Measurements from ENCODE around the gene FYN. TPM values are rescaled to one million over a fixed set of nuclear protein-coding genes. Genes with fewer than 3 reads are reported as not detected.

The FYN gene
- total and polyA plus RNA-seq, 2 of the 13 experiments (the other 11 are each of a cell fraction or from before 2014, with no cell fraction given), result 15.5 to 24.6 TPM

- TF ChIP-seq SNAPC4 (CRISPR knock-in tag; IDR thresholded peaks at IDR 0.05) (no peak), SP2 (CRISPR knock-in tag; IDR thresholded peaks at IDR 0.05) (no peak), ZNF280D (CRISPR knock-in tag; IDR thresholded peaks at IDR 0.05) (no peak), ZNF496 (CRISPR knock-in tag; IDR thresholded peaks at IDR 0.05; ENCODE audit: insufficient replicate concordance) (no peak), ZNF407 (CRISPR knock-in tag; IDR thresholded peaks at IDR 0.05; ENCODE audit: not compliant biosample characterization) (no peak), MIXL1 (CRISPR knock-in tag; IDR thresholded peaks at IDR 0.05) (peak; percentile 76), ETV6 (CRISPR knock-in tag; conservative IDR thresholded peaks at IDR 0.05) (no peak), HNF4A (CRISPR knock-in tag; IDR thresholded peaks at IDR 0.05) (peak; percentile 96), TRIM22 (IDR thresholded peaks at IDR 0.05) (no peak), ZNF335 (CRISPR knock-in tag; IDR thresholded peaks at IDR 0.05) (no peak), ZNF550 (CRISPR knock-in tag; IDR thresholded peaks at IDR 0.05; ENCODE audit: borderline replicate concordance) (no peak), STAG1 (CRISPR knock-in tag; IDR thresholded peaks at IDR 0.05) (no peak), MATR3 (CRISPR knock-in tag; IDR thresholded peaks at IDR 0.05) (no peak)
These were observed 196.9 kb downstream of the FYN start (continued) for GRCh38 chr6:111676383-111676782.

All from HepG2 (cell line).